ENCODE measurements around the gene CEP72. TPM values are rescaled to one million over a fixed set of nuclear protein-coding genes. Genes with fewer than 3 reads are reported as not detected.

The CEP72 gene
- total and polyA plus RNA-seq, 4 donors, result 1.3 to 5.9 (median 2.6) TPM

DNA sequence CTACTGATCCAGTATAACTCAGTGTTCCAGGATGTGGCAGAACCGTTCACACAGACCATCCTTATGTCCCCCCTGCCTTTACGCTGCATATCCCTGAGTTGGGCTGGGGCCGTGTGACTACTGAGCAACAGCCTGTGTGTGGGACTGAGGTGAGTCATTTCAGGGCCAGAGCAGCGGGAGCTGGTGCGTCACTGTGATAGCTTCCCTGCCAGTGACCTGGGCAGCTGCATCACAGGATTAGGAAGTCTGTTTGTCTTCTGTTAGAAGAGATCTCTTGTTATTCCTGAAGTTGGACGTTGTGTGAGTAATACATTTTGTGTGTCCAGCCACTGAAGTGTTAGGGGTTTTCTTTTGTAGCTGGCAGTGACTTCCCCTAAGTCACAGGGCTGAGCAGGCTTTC is 45.4 kb downstream of the CEP72 start:
- no peak overlapping the region for H3K9ac ChIP-seq (ENCODE audit: low read depth in 1 of 2, low read length in 2 of 2)
- no peak for DNase-seq (ENCODE audit: low spot score)

DNA sequence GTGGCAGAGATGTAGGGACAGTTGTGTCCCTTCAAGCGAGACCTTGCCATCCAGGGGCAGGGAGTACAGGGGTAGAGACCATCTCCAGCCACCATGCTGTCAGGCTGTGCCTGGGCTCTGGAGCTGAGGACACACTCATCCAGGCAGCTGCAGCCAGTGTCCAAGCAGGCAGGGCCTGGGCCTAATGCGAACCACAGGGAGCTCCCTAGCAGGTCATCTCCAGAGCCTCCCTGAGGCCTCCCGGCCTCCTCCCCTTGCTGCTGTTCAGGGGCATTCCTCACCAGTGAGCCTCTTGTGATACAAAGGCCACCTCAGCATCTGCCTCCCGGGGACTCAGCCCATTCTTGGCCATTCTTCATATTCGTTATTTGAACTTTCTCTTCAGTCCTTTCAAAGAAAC is 46.0 kb downstream of the CEP72 start:
- no peaks in the 10 kb centered on the region for H3K9me3 ChIP-seq (ENCODE audit: control insufficient read depth in 4 of 4, low read length in 3 of 4)
- H3K27ac ChIP-seq (ENCODE audit: low read depth in 1 of 2, low read length in 2 of 2), result no peak overlapping the region
- H3K9ac ChIP-seq (ENCODE audit: low read depth in 1 of 2, low read length in 2 of 2), result no peak overlapping the region
- H3K36me3 ChIP-seq (ENCODE audit: control insufficient read depth in 4 of 4, insufficient read depth in 3 of 4, low read depth in 1 of 4, low read length in 3 of 4), result peaks cover 5 to 9% (median 7%) of the 10 kb centered on the region in 4 donors
- TF ChIP-seq HNF4G (IDR thresholded peaks at IDR 0.05) (no peak), EGR1 (IDR thresholded peaks at IDR 0.05; ENCODE audit: low read depth in 2 of 2) (no peak), FOXA2 (IDR thresholded peaks at IDR 0.05) (no peak), SP1 (IDR thresholded peaks at IDR 0.05) (no peak), TAF1 (conservative IDR thresholded peaks at IDR 0.05) (no peak), NR2F2 (IDR thresholded peaks at IDR 0.05) (no peak), HNF4A (conservative IDR thresholded peaks at IDR 0.05) (no peak)
- TF ChIP-seq, protein P1, sequence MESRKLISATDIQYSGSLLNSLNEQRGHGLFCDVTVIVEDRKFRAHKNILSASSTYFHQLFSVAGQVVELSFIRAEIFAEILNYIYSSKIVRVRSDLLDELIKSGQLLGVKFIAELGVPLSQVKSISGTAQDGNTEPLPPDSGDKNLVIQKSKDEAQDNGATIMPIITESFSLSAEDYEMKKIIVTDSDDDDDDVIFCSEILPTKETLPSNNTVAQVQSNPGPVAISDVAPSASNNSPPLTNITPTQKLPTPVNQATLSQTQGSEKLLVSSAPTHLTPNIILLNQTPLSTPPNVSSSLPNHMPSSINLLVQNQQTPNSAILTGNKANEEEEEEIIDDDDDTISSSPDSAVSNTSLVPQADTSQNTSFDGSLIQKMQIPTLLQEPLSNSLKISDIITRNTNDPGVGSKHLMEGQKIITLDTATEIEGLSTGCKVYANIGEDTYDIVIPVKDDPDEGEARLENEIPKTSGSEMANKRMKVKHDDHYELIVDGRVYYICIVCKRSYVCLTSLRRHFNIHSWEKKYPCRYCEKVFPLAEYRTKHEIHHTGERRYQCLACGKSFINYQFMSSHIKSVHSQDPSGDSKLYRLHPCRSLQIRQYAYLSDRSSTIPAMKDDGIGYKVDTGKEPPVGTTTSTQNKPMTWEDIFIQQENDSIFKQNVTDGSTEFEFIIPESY (IDR thresholded peaks at IDR 0.05), result no peak
- TF ChIP-seq, protein P2, sequence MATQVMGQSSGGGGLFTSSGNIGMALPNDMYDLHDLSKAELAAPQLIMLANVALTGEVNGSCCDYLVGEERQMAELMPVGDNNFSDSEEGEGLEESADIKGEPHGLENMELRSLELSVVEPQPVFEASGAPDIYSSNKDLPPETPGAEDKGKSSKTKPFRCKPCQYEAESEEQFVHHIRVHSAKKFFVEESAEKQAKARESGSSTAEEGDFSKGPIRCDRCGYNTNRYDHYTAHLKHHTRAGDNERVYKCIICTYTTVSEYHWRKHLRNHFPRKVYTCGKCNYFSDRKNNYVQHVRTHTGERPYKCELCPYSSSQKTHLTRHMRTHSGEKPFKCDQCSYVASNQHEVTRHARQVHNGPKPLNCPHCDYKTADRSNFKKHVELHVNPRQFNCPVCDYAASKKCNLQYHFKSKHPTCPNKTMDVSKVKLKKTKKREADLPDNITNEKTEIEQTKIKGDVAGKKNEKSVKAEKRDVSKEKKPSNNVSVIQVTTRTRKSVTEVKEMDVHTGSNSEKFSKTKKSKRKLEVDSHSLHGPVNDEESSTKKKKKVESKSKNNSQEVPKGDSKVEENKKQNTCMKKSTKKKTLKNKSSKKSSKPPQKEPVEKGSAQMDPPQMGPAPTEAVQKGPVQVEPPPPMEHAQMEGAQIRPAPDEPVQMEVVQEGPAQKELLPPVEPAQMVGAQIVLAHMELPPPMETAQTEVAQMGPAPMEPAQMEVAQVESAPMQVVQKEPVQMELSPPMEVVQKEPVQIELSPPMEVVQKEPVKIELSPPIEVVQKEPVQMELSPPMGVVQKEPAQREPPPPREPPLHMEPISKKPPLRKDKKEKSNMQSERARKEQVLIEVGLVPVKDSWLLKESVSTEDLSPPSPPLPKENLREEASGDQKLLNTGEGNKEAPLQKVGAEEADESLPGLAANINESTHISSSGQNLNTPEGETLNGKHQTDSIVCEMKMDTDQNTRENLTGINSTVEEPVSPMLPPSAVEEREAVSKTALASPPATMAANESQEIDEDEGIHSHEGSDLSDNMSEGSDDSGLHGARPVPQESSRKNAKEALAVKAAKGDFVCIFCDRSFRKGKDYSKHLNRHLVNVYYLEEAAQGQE (IDR thresholded peaks at IDR 0.05), result no peak
- TF ChIP-seq, protein P3, sequence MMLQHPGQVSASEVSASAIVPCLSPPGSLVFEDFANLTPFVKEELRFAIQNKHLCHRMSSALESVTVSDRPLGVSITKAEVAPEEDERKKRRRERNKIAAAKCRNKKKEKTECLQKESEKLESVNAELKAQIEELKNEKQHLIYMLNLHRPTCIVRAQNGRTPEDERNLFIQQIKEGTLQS (IDR thresholded peaks at IDR 0.05), result no peak
- peaks cover 0 to under 1% (median 0%) of the 10 kb centered on the region in 4 donors for H3K4me1 ChIP-seq (ENCODE audit: control insufficient read depth in 4 of 4, insufficient read depth in 4 of 4, low read length in 3 of 4)
- 98% methylated on average over 5 of the region's 5 CpGs for WGBS
- no peak overlapping the region for H3K4me3 ChIP-seq (ENCODE audit: low read depth in 1 of 3, low read length in 3 of 3)
- no peaks in the 10 kb centered on the region for H3K27me3 ChIP-seq (ENCODE audit: control insufficient read depth in 4 of 4, insufficient read depth in 4 of 4, low read length in 3 of 4)
- no peak for DNase-seq (ENCODE audit: low spot score)

More for the DNA sequence above, 45.4 kb downstream of the CEP72 start:
- Histone ChIP-seq H3K4me1 (ENCODE audit: control insufficient read depth in 4 of 4, insufficient read depth in 4 of 4, low read length in 3 of 4) (no peaks in the 10 kb centered on the region), H3K9me3 (ENCODE audit: control insufficient read depth in 4 of 4, low read length in 3 of 4) (no peaks in the 10 kb centered on the region), H3K27me3 (ENCODE audit: control insufficient read depth in 4 of 4, insufficient read depth in 4 of 4, low read length in 3 of 4) (no peaks in the 10 kb centered on the region), H3K27ac (ENCODE audit: low read depth in 1 of 2, low read length in 2 of 2) (no peak overlapping the region), H3K36me3 (ENCODE audit: control insufficient read depth in 4 of 4, insufficient read depth in 3 of 4, low read depth in 1 of 4, low read length in 3 of 4) (peaks cover 7 to 9% (median 8%) of the 10 kb centered on the region in 4 donors), H3K4me3 (ENCODE audit: low read depth in 1 of 3, low read length in 3 of 3) (no peak overlapping the region)
- WGBS, result 93% methylated on average over 6 of the region's 6 CpGs
- TF ChIP-seq FOXA2 (IDR thresholded peaks at IDR 0.05) (no peak), HNF4G (IDR thresholded peaks at IDR 0.05) (no peak), RAD21 (IDR thresholded peaks at IDR 0.05) (no peak), EGR1 (IDR thresholded peaks at IDR 0.05; ENCODE audit: low read depth in 2 of 2) (no peak), FOXA1 (IDR thresholded peaks at IDR 0.05) (no peak), RXRA (IDR thresholded peaks at IDR 0.05) (no peak), JUND (IDR thresholded peaks at IDR 0.05) (no peak), YY1 (IDR thresholded peaks at IDR 0.05) (no peak), TAF1 (conservative IDR thresholded peaks at IDR 0.05) (no peak), NR2F2 (IDR thresholded peaks at IDR 0.05) (no peak)
- TF ChIP-seq, protein P1 (IDR thresholded peaks at IDR 0.05), result no peak
- TF ChIP-seq, protein P4, sequence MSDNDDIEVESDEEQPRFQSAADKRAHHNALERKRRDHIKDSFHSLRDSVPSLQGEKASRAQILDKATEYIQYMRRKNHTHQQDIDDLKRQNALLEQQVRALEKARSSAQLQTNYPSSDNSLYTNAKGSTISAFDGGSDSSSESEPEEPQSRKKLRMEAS (IDR thresholded peaks at IDR 0.05), result no peak
- TF ChIP-seq, protein P2 (IDR thresholded peaks at IDR 0.05), result no peak
- TF ChIP-seq, protein P3 (IDR thresholded peaks at IDR 0.05), result no peak
